Activated CD4-positive, alpha-beta T cell treated with anti-CD3 and anti-CD28 coated beads, Interleukin-2, amount 50 U/mL, for 1 hour (primary cell): ENCODE data around the gene SCGB1A1.

ENCODE experiments used
- DNase-seq: peaks from one replicate; pipeline ENCODE4 v3.0.0-alpha.2; 2020

SCGB1A1 gene

GRCh38 chr11:62451241-62451621 lies 32.4 kb downstream of the SCGB1A1 start:
- no peak for DNase-seq

- DNase-seq: no peak
Observed at GRCh38 chr11:62452261-62452660, 33.4 kb downstream of the SCGB1A1 start.

- DNase-seq: no peak
Observed at GRCh38 chr11:62452839-62453468, 34.1 kb downstream of the SCGB1A1 start.

- no peak for DNase-seq
Observed at GRCh38 chr11:62456630-62457029, 37.8 kb downstream of the SCGB1A1 start.

- DNase-seq: no peak
Observed at GRCh38 chr11:62457478-62457877, 38.6 kb downstream of the SCGB1A1 start.

GRCh38 chr11:62458212-62459002 lies 39.6 kb downstream of the SCGB1A1 start:
- no peak for DNase-seq

- DNase-seq: no peak
Observed at GRCh38 chr11:62459080-62459479, 40.2 kb downstream of the SCGB1A1 start.

GRCh38 chr11:62461740-62462507 lies 43.1 kb downstream of the SCGB1A1 start:
- DNase-seq: no peak

GRCh38 chr11:62462508-62462892 lies 43.7 kb downstream of the SCGB1A1 start:
- DNase-seq: no peak

- DNase-seq: no peak
Observed at GRCh38 chr11:62463121-62463542, 44.3 kb downstream of the SCGB1A1 start.

- DNase-seq: no peak
Observed at GRCh38 chr11:62464655-62465054, 45.8 kb downstream of the SCGB1A1 start.

- no peak for DNase-seq
Observed at GRCh38 chr11:62466444-62466843, 47.6 kb downstream of the SCGB1A1 start.

GRCh38 chr11:62468577-62468976 lies 49.7 kb downstream of the SCGB1A1 start:
- no peak for DNase-seq

GRCh38 chr11:62471603-62472002 lies 52.8 kb downstream of the SCGB1A1 start:
- DNase-seq: no peak

GRCh38 chr11:62472063-62472884 lies 53.4 kb downstream of the SCGB1A1 start:
- no peak for DNase-seq
